Suppressor macrophage (primary cell): ENCODE data around the gene ZNF555.
A peak's percentile ranks its signal among the peaks of the same experiment; 100 is the strongest.
"Not testable (repeated sequence)": the region's sequence is repeated elsewhere in the genome, so short reads cannot be mapped to it uniquely, and the experiment has no call there.

Source experiments
- DNase-seq, 4 experiments: peaks; one replicate each; pipeline ENCODE4 v3.0.0-alpha.2; 2020 to 2022

Gene ZNF555

GRCh38 chr19:2807379-2808128, 33.7 kb upstream of the ZNF555 start:
- DNase-seq: no peak

DNA sequence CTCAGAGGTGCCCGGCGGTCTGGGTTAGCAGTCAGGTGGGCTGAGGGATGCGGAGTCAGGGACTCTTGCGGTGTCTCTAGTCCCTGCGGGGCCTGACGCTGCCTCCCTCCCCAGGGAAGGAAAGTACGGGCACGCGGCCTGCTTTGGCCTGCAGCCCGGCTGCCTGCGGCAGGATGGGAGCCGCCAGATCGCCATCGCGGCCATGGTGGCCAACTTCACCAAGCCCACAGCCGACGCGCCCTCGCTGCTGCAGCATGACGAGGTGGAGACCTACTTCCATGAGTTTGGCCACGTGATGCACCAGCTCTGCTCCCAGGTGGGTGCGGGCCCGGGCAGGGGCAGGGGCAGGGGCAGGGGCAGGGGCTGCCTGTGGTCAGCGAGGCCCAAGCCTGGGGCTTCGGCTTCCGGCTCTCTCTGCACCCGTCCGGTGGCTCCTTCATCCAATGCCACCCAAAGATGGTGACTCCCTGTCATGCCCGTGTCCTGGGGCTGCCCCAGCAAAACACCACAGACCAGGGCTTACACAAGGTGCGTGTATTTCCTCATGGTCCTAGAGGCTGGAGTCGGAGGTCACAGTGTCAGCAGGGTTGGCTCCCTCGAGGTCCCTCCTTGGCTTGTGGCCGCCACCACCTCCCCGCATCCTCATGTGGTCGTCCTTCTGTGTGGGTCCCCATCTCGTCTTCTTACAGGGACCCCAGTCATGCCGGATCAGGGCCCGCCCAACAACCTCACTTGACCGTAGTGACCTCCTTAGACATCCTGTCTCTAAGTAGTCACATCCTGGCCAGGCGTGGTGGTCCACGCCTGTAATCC, 32.9 kb upstream of the ZNF555 start:
- no peak for DNase-seq

GRCh38 chr19:2809387-2810140, 31.7 kb upstream of the ZNF555 start:
- DNase-seq: no peak

- DNase-seq: no peak
These were observed 30.9 kb upstream of the ZNF555 start for GRCh38 chr19:2810141-2811091.

GRCh38 chr19:2811221-2811722, 30.0 kb upstream of the ZNF555 start:
- no peak for DNase-seq

DNA sequence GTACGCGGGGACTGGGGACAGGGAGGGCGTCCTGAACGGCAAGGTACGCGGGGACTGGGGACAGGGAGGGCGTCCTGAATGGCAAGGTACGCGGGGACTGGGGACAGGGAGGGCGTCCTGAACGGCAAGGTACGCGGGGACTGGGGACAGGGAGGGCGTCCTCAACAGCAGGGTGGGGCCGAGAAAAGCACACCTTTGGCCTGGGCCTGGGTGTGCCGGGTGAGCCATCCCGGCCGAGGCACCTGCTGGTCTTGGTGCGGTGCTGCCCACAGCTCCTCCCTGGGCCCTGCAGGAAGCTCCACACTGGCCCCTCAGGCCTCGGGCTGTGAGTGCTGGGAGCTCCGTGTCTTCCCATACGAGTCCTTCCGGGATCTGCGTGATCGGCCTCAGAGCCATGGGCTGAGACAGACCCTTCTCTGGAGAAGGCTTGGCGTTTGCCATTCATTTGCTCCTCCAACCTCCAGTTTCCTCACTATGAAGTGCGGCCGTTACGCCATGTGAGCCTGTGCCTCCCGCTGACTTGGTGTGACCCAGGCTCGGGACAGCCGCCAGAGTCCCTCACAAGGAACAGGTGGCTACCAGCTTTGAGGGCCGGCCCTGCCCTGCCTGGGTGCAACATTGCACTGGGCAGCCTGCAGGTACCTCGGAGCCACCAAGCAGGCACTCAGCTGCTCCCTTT, 29.4 kb upstream of the ZNF555 start:
- DNase-seq: no peak

DNA sequence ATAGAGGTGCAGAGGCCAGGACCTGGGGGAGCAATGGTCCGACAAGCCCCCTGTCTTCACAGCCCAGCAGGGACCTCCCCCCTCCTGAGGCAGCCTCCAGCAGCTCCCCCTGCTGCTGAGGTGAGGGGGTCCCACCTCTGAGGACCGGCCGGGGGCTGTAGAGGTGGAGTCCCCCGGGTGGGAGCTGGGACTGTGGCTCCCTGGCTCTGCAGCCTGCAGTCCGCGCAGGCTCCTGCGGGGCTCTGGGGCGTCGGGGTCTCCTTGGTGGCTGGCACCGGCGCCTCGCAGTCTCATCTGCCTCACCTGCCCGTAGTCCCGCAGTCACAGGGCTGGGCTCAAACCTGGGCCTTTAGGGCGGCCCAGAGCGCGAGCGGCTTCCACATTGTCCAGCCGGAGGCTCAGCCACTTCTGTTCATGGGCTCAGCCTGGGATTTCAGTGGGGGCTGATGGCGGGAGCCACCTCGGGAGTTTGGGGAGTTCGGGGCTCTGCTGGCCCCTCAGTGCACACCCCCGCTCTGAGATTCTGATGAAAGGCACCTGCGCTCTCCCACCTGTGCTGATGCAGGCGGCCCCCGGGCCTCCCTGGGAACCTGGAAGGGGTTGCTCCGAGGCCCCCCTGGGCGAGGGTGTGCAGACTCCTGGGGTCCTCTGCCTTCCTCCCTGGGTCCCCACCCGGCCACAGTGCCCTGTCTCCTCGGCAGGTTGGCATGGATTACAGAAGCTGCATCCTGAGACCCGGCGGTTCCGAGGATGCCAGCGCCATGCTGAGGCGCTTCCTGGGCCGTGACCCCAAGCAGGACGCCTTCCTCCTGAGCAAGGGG, 28.7 kb upstream of the ZNF555 start:
- no peak for DNase-seq

GRCh38 chr19:2813235-2814160, 27.8 kb upstream of the ZNF555 start:
- DNase-seq: no peak

DNA sequence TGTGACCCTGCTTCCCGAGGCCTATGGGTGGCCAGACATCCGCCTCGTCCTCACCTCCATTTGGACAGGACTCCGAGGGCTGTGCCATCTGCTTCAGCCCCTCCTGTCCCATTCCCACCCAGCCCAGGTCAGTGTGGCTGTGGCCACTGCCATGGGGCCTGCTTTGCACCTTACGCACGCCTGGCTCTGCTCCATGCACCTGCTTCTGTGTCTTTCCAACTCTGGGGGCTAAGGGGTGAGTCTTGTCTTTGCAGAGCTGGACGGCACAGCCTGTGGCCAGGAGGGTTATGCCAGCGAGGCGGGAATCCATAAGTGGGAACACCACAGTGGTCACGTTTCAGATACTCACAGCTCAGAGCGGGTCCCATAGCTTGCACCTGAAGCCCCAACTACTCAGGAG, 26.8 kb upstream of the ZNF555 start:
- no peak for DNase-seq

DNA sequence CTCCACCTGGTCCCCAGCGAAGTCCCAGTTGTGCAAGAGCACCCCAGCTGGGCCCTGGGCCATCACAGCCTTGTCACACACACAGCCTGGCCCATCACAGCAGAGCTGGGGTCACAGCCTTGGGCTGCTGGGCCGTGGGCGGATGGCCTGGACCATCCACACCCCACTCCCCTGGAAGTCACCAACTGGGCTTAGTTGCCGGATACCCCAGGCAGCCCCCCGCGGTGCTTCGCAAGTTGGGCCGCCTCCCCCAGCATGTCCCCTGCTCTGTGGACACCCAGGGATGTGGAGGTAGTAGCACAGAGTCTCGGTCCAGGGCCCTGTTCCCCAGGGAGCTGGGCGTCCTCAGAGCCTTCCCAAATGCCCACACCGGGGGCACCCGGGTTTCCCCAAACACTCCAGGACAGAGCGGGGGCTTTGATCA, 26.1 kb upstream of the ZNF555 start:
- DNase-seq: no peak

DNA sequence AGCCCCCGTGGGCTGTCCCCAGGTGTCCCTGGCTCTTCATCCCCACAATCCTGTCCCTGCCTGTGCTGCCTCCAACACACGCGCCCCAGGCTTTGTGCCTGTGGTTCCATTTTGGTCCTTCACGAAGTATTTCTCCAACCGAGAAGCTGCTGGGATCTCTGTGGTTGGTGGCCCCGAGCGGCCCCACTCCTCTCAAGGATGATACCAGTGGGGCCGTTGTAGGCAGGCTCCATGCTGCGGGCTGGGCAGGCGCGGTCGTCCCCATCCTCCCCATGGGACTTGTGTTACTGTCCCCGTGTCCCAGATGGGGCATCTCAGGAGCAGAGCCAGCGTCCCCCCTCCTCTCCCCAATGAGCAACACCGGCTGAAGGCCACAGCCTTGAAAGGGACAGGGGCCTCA, 25.4 kb upstream of the ZNF555 start:
- DNase-seq: no peak

DNA sequence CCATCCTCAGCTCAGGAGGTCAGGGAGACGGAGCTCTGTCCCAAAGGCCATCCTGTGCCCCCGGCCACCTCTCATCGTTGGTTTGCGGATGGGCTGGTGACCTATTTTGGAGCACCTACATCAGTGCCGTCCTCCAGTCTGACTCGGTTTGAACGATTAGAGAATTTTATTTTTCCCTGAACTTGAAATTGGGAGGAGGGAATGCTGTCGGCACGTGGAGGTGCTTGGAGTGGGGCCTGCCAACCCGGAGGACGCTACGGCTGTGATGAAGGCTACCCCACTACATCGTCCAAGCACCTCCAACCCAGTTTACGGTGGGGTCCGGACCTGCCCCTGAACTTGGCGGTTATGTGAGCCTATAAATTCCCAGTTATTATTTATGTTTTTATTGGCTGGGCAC, 24.6 kb upstream of the ZNF555 start:
- DNase-seq: no peak

DNA sequence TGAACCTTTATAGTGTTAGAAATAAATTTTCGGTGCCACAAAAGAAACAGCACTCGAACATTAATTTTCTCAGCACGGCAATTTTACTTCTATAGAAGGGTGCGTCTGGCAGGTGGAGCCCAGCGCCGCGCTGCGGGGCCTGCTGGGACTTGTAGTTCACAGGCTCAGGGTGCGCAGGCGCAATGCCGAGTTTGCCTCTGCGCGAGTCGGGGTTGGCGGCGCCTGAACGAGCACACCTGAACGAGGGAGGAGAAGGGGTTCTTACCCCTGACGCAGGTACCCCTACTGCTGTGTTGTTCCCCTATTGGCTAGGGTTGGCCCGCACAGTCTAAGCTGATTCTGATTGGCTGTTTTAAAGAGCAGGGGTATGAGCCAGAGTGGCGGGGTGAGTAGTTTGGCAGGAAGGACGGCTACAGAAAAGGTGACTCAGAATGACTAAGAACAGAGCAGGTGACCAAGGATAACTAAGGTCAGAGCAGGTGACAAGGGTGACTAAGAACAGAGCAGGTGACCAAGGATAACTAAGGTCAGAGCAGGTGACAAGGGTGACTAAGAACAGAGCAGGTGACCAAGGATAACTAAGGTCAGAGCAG, 23.9 kb upstream of the ZNF555 start:
- not testable (repeated sequence) for DNase-seq

GRCh38 chr19:2819540-2820111, 21.6 kb upstream of the ZNF555 start, which contains the start of gene ZNF554:
Gene ZNF554, plus strand, starts transcription at chr19:2819868. Its CDS starts 204 bp downstream, at chr19:2820072.
- peak; percentile 98 to 100 (median 98) for DNase-seq

- DNase-seq: peak in 3 of 4 experiments; percentile 2 to 19 (median 16)
These were observed 21.1 kb upstream of the ZNF555 start for GRCh38 chr19:2820112-2820702.

DNA sequence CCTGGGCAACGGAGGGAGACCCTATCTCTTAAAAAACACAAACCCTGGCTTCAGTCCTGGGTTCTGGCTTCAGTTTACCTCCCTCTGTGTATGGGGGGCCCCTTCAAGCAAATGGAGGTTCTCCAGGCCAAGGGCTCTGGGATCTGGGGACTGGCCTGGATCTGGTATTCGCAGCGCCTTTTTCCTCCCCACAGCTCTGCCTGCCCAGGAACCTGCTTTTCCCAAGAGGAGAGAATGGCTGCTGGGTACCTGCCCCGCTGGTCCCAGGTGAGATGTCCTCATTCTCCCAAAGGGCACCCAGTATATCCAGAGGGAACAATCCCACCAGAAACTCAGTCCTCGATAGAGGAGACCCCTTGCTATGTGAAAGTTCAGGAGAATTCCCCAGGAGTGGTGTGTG, 18.4 kb upstream of the ZNF555 start:
- DNase-seq: no peak

DNA sequence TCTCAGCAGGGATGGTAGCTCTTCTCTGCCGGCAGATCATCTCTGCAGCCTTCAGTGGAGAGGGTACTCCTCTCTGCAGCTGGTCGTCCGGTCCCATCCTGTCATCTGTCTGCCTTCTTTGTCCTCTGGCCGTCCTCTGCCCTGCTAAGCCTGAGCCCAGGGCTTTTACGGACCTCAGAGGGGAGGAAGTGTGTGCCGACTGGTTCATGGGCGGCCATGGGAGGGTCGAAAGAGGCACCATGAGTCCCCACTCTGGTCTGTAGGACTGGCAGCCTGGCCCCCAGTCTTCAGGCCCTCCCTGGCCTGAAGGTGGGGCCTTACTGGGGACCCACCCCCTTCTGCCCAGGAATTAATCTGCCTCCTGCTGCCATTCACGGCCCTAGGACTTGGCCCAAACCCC, 17.6 kb upstream of the ZNF555 start:
- no peak for DNase-seq

DNA sequence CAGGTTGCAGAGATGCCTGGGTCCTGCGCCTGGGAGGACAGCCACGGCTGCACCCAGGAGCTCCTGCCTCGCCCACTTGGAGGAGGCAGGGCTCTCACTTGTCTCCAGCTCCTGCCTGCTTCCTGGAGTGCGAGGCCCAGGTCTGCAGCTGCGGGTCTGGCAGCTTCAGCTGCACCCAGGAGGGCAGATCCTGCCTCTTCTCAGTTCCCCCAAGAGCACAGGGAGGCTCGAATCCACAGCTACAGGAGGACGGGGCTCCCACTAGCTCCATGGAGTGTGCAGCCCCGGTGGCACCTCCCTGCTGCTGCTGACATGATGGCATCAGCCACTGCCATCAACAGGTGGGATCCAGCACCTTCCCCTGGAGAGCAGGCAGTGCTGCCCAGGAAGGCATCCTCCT, 17.1 kb upstream of the ZNF555 start:
- DNase-seq: no peak
